LNCAP (cell line): ENCODE measurements around the gene GFOD1.

Experiments used
- CTCF ChIP-seq: fragments of 450-650 bp; IDR thresholded peaks from 2 replicates; pipeline ENCODE4 v1.5.1; 2017; ENCODE audit warnings: mild to moderate bottlenecking

Gene GFOD1

GRCh38 chr6:13318821-13319220 is 168.6 kb downstream of the GFOD1 start:
- TF ChIP-seq CTCF = no peak

- TF ChIP-seq CTCF = no peak
These were observed 171.5 kb downstream of the GFOD1 start for GRCh38 chr6:13315896-13316295.

- no peak for TF ChIP-seq CTCF
These were observed 172.6 kb downstream of the GFOD1 start for GRCh38 chr6:13314806-13315205.

- no peak for TF ChIP-seq CTCF
These were observed 176.2 kb downstream of the GFOD1 start for GRCh38 chr6:13311155-13311554.

GRCh38 chr6:13308332-13308731 is 179.1 kb downstream of the GFOD1 start:
- no peak for TF ChIP-seq CTCF
